Measurements from ENCODE around the gene TRIO.

Gene TRIO

DNA sequence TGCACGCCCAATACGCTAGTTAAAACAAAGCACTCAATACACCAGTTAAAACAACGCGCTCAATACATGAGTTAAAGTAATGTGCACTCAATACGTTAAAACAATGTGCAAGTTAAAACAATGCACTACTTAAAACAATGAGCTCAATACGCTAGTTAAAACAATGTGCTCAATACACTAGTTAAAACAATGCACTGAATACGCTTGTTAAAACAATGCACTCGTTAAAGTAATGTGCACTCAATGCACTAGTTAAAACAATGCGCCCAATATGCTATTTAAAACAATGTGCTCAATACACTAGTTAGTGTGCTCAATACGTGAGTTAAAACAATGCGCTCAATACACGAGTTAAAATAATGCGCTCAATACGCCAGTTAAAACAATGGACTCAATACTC lies 185.0 kb downstream of the TRIO start:
- Histone ChIP-seq H3K79me2 (ENCODE audit: low read length) (no peaks in the 10 kb centered on the region), H3K36me3 (replicated peaks; ENCODE audit: insufficient read depth, low read length) (no peaks in the 10 kb centered on the region; the same call in 1 of the 2 replicates), H3K9me2 (replicated peaks; ENCODE audit: insufficient read depth, low read length) (no peaks in the 10 kb centered on the region), H3K4me2 (ENCODE audit: low read depth, low read length) (no peak overlapping the region), H3K4me3 (ENCODE audit: low read length) (no peak overlapping the region), H3K4me1 (ENCODE audit: low read length) (no peaks in the 10 kb centered on the region), H3F3A (ENCODE audit: insufficient read depth, low read length) (no peaks in the 10 kb centered on the region), H3K27ac (ENCODE audit: low read length) (no peak overlapping the region), H3K9ac (ENCODE audit: low read length) (no peak overlapping the region), H3K27me3 (replicated peaks; ENCODE audit: insufficient read depth, low read length) (no peaks in the 10 kb centered on the region), H2AFZ (ENCODE audit: low read length) (no peak overlapping the region), H3K9me3 (replicated peaks; ENCODE audit: insufficient read depth, low read length) (no peaks in the 10 kb centered on the region), H4K20me1 (ENCODE audit: insufficient read depth, low read length) (no peaks in the 10 kb centered on the region)
- no peak for TF ChIP-seq EZH2 (optimal IDR thresholded peaks at IDR 0.05; ENCODE audit: low read depth, low read length)
- TF ChIP-seq, protein P1, sequence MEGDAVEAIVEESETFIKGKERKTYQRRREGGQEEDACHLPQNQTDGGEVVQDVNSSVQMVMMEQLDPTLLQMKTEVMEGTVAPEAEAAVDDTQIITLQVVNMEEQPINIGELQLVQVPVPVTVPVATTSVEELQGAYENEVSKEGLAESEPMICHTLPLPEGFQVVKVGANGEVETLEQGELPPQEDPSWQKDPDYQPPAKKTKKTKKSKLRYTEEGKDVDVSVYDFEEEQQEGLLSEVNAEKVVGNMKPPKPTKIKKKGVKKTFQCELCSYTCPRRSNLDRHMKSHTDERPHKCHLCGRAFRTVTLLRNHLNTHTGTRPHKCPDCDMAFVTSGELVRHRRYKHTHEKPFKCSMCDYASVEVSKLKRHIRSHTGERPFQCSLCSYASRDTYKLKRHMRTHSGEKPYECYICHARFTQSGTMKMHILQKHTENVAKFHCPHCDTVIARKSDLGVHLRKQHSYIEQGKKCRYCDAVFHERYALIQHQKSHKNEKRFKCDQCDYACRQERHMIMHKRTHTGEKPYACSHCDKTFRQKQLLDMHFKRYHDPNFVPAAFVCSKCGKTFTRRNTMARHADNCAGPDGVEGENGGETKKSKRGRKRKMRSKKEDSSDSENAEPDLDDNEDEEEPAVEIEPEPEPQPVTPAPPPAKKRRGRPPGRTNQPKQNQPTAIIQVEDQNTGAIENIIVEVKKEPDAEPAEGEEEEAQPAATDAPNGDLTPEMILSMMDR (IDR thresholded peaks at IDR 0.05; ENCODE audit: low read length) = no peak
- DNase-seq = no peak

DNA sequence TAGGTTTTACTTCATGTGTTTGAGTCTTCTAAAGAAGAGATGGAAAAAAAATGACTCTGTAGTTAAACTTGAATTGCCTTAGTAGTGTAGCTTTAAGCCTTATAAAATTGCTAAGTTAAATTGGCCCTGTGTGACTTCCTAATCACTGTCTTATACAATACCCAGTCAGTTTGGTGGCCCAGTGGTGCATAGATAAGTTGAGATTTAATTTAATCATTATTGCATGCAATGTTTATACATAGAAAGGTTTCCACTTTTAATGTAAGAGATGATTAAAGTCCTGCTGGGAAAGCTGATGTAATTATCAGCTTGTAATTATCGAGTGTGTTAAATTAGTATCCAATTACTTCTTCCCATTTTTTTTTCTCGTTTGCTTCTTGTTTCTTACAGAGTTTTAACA lies 187.1 kb downstream of the TRIO start:
- no peaks in the 10 kb centered on the region for H3K79me2 ChIP-seq (ENCODE audit: low read length)
- H3K4me1 ChIP-seq (ENCODE audit: low read length) = no peaks in the 10 kb centered on the region
- no peak for TF ChIP-seq EZH2phosphoT487 (IDR thresholded peaks at IDR 0.05; ENCODE audit: low read length)
- TF ChIP-seq EZH2 (optimal IDR thresholded peaks at IDR 0.05; ENCODE audit: low read depth, low read length) = no peak
- TF ChIP-seq, protein P1 (IDR thresholded peaks at IDR 0.05; ENCODE audit: low read length) = no peak
- no peaks in the 10 kb centered on the region for H3F3A ChIP-seq (ENCODE audit: insufficient read depth, low read length)
- no peaks in the 10 kb centered on the region for H3K9me3 ChIP-seq (replicated peaks; ENCODE audit: insufficient read depth, low read length)
- H2AFZ ChIP-seq (ENCODE audit: low read length) = no peak overlapping the region
- DNase-seq = no peak
- no peaks in the 10 kb centered on the region for H3K27me3 ChIP-seq (replicated peaks; ENCODE audit: insufficient read depth, low read length)
- H3K4me3 ChIP-seq (ENCODE audit: low read length) = no peak overlapping the region
- H3K27ac ChIP-seq (ENCODE audit: low read length) = no peak overlapping the region
- H3K9me2 ChIP-seq (replicated peaks; ENCODE audit: insufficient read depth, low read length) = no peaks in the 10 kb centered on the region
- no peak overlapping the region for H3K4me2 ChIP-seq (ENCODE audit: low read depth, low read length)
- no peak overlapping the region for H3K9ac ChIP-seq (ENCODE audit: low read length)
- H4K20me1 ChIP-seq (ENCODE audit: insufficient read depth, low read length) = no peaks in the 10 kb centered on the region
- no peaks in the 10 kb centered on the region; the same call in 1 of the 2 replicates for H3K36me3 ChIP-seq (replicated peaks; ENCODE audit: insufficient read depth, low read length)

DNA sequence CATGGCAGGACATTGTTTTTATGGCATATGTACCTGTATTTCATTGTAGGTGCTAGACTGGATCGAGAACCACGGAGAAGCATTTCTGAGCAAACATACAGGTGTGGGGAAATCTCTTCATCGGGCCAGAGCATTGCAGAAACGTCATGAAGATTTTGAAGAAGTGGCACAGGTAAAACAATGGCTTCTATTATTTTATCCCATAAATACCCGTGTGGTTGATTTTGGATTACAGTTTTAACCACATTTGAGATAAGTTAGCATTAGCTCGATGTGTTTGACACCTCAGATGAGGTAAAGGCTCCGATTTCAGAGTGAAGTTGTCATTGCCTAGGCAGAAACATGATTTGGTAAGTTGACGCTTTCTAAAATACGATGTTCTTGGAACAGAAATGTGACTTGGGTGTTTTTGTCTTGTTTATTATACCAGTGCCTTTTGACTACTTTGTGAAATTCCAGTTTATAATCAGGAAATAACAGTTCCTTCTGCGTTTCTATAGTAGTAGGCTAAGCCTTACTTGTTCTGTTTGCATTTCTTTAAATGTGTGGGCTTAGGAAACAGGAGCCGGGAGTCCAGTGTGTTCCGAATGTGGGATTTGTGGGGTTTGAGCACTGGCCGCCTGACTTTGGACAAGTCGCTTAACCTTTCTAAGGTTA lies 187.7 kb downstream of the TRIO start:
- Histone ChIP-seq H3K27me3 (replicated peaks; ENCODE audit: insufficient read depth, low read length) (no peaks in the 10 kb centered on the region), H3K36me3 (replicated peaks; ENCODE audit: insufficient read depth, low read length) (no peaks in the 10 kb centered on the region; the same call in 1 of the 2 replicates), H3K4me3 (ENCODE audit: low read length) (no peak overlapping the region), H3F3A (ENCODE audit: insufficient read depth, low read length) (no peaks in the 10 kb centered on the region), H4K20me1 (ENCODE audit: insufficient read depth, low read length) (no peaks in the 10 kb centered on the region), H3K9me2 (replicated peaks; ENCODE audit: insufficient read depth, low read length) (no peaks in the 10 kb centered on the region), H3K9ac (ENCODE audit: low read length) (no peak overlapping the region), H3K4me1 (ENCODE audit: low read length) (no peaks in the 10 kb centered on the region), H3K4me2 (ENCODE audit: low read depth, low read length) (no peak overlapping the region), H3K9me3 (replicated peaks; ENCODE audit: insufficient read depth, low read length) (no peaks in the 10 kb centered on the region), H3K79me2 (ENCODE audit: low read length) (no peaks in the 10 kb centered on the region), H3K27ac (ENCODE audit: low read length) (no peak overlapping the region), H2AFZ (ENCODE audit: low read length) (no peak overlapping the region)
- DNase-seq = no peak
- TF ChIP-seq EZH2 (optimal IDR thresholded peaks at IDR 0.05; ENCODE audit: low read depth, low read length) (no peak), EZH2phosphoT487 (IDR thresholded peaks at IDR 0.05; ENCODE audit: low read length) (no peak)
- TF ChIP-seq, protein P1 (IDR thresholded peaks at IDR 0.05; ENCODE audit: low read length) = no peak
